Measurements from ENCODE around the gene FAM53A.

The FAM53A gene

DNA sequence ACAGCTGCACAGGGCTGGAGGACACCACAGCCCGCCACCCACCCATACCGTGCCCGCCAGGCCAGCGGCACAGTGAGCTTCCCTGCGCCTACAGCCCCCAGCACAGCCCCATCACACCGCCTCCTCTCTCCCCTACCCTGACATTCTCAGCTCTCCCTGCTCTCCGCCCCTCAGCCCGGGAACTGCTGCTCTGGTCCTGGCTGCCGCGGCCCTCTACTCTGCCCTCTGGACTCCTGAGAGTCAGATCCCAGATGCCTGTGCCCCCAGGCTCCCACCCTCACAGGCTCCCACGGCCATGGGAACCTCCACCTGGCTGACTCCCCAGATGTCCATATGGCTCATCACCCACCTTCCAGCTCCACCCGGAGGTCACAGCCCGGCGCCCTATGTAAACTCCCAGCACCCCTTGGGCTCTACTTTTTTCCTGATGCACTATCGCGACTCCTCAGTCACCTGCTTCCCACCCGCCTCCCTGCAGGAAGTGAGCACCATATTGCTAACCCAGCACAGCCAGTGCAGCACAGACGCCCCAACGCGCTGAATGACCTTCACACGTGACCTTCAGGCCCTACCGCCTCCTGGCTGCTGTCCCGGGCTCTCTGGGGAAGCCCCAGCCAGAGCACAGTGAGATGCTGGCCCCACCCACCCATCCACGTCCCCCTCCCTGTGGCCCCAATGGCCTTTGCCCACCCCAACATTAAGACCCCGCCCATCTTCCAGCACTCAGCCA lies 23.0 kb downstream of the FAM53A start:
- in situ Hi-C loops (cut with HindIII; ENCODE audit: low sequenced_read_pairs), result no loop called here
- TF ChIP-seq CTCF (IDR thresholded peaks at IDR 0.05; ENCODE audit: low read depth, low read length, missing control alignments), result no peak
- no peak overlapping the region for H3K4me3 ChIP-seq (ENCODE audit: low read depth, low read length)
- no peak for DNase-seq (ENCODE audit: low read depth)

GRCh38 chr4:1659104-1660043 lies 24.7 kb downstream of the FAM53A start:
- no peak for DNase-seq (ENCODE audit: low read depth)
- TF ChIP-seq CTCF (IDR thresholded peaks at IDR 0.05; ENCODE audit: low read depth, low read length, missing control alignments), result no peak
- H3K4me3 ChIP-seq (ENCODE audit: low read depth, low read length), result no peak overlapping the region
- in situ Hi-C loops (cut with HindIII; ENCODE audit: low sequenced_read_pairs), result no loop called here

DNA sequence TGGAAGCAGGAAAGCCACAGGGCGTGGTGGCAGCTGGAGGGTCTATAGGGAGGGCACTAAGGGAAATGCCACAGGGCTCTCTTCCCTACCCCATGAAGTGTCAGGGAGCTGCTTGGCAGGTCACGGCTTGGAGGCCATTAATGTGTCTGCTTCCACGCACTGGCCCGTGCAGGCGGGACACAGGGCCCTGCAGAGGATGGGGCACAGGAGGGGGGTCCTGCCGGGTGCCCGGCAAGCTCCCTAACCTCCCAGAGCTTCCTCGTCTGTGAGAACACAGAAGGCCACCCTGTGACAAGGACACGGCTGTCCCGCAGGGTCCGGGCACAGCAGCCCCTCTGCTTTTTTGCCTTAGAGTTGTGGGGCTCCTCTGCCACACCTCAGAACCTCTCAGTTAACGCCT lies 25.5 kb downstream of the FAM53A start:
- DNase-seq (ENCODE audit: low read depth), result no peak
- TF ChIP-seq CTCF (IDR thresholded peaks at IDR 0.05; ENCODE audit: low read depth, low read length, missing control alignments), result no peak
- in situ Hi-C loops (cut with HindIII; ENCODE audit: low sequenced_read_pairs), result no loop called here

GRCh38 chr4:1658146-1658545 lies 26.0 kb downstream of the FAM53A start:
- no peak overlapping the region for H3K4me3 ChIP-seq (ENCODE audit: low read depth, low read length)
- DNase-seq (ENCODE audit: low read depth), result no peak
- in situ Hi-C loops (cut with HindIII; ENCODE audit: low sequenced_read_pairs), result no loop called here
- TF ChIP-seq CTCF (IDR thresholded peaks at IDR 0.05; ENCODE audit: low read depth, low read length, missing control alignments), result no peak

More for the DNA sequence above, 25.5 kb downstream of the FAM53A start:
- no peak overlapping the region for H3K4me3 ChIP-seq (ENCODE audit: low read depth, low read length)

GRCh38 chr4:1656986-1657385 lies 27.1 kb downstream of the FAM53A start:
- no peak for TF ChIP-seq CTCF (IDR thresholded peaks at IDR 0.05; ENCODE audit: low read depth, low read length, missing control alignments)
- no peak for DNase-seq (ENCODE audit: low read depth)
- no peak overlapping the region for H3K4me3 ChIP-seq (ENCODE audit: low read depth, low read length)
- in situ Hi-C loops (cut with HindIII; ENCODE audit: low sequenced_read_pairs), result no loop called here

GRCh38 chr4:1656132-1656531 lies 28.0 kb downstream of the FAM53A start:
- no peak for DNase-seq (ENCODE audit: low read depth)
- TF ChIP-seq CTCF (IDR thresholded peaks at IDR 0.05; ENCODE audit: low read depth, low read length, missing control alignments), result no peak
- H3K4me3 ChIP-seq (ENCODE audit: low read depth, low read length), result no peak overlapping the region
- in situ Hi-C loops (cut with HindIII; ENCODE audit: low sequenced_read_pairs), result no loop called here

All from astrocyte of the cerebellum (primary cell).